Astrocyte of the hippocampus (primary cell): Measurements from ENCODE around the gene SDF2L1.
"Not testable (repeated sequence)": the region's sequence is repeated elsewhere in the genome, so short reads cannot be mapped to it uniquely, and the experiment has no call there.

ENCODE experiments used
- DNase-seq: peaks from one replicate; pipeline ENCODE4 v3.0.0; 2011; ENCODE audit warnings: low read depth, low spot score

Gene SDF2L1

GRCh38 chr22:21661991-21662390 is 19.9 kb downstream of the SDF2L1 start:
- DNase-seq: no peak

- no peak for DNase-seq
Observed at GRCh38 chr22:21663738-21664137, 21.6 kb downstream of the SDF2L1 start.

- DNase-seq: no peak
Observed at GRCh38 chr22:21665047-21665851, 23.1 kb downstream of the SDF2L1 start.

- DNase-seq: no peak
Observed at GRCh38 chr22:21666786-21667185, 24.7 kb downstream of the SDF2L1 start.

- DNase-seq: no peak
Observed at GRCh38 chr22:21669026-21669425, 26.9 kb downstream of the SDF2L1 start.

GRCh38 chr22:21672107-21672629 is 30.1 kb downstream of the SDF2L1 start:
- DNase-seq: no peak

GRCh38 chr22:21673534-21674321 is 31.6 kb downstream of the SDF2L1 start:
- no peak for DNase-seq

- no peak for DNase-seq
Observed at GRCh38 chr22:21674638-21675245, 32.6 kb downstream of the SDF2L1 start.

GRCh38 chr22:21677606-21678443 is 35.7 kb downstream of the SDF2L1 start:
- no peak for DNase-seq

- DNase-seq: not testable (repeated sequence)
Observed at GRCh38 chr22:21678842-21679241, 36.7 kb downstream of the SDF2L1 start.

- no peak for DNase-seq
Observed at GRCh38 chr22:21679383-21679782, 37.3 kb downstream of the SDF2L1 start.

- DNase-seq: no peak
Observed at GRCh38 chr22:21680830-21681565, 38.9 kb downstream of the SDF2L1 start.

- no peak for DNase-seq
Observed at GRCh38 chr22:21681566-21682370, 39.7 kb downstream of the SDF2L1 start.

GRCh38 chr22:21682385-21683175 is 40.5 kb downstream of the SDF2L1 start:
- DNase-seq: no peak

- DNase-seq: no peak
Observed at GRCh38 chr22:21683401-21683811, 41.3 kb downstream of the SDF2L1 start.

GRCh38 chr22:21684492-21685163 is 42.5 kb downstream of the SDF2L1 start:
- no peak for DNase-seq

GRCh38 chr22:21685164-21685513 is 43.0 kb downstream of the SDF2L1 start:
- DNase-seq: no peak

GRCh38 chr22:21686193-21686608 is 44.1 kb downstream of the SDF2L1 start:
- no peak for DNase-seq
